C1 segment of cervical spinal cord (tissue), 14 donors: ENCODE measurements around the gene TPP1.

Experiments
- DNase-seq, 14 donors: peaks; one replicate each; lab custom pipeline; 2025; lab: John Stamatoyannopoulos, UW

TPP1 gene

DNA sequence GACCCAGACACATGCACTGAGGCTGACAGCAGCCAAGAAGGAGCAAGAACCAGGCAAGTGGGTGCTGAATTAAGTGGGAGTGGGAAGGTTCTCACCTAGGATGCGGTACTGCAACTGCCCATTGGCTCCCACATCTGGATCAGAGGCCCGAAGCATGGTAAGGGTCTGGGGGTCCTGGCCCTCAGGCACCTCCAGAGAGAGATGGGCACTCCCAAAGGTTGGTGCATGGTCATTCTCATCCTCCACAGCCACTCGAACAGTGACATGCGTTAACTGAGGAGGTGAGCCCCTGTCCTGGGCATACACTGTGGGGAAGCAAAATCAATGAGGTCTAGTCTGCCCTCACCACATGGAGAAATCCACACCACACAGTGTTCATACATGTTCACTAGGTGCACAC, 9.3 kb upstream of the TPP1 start:
- no peak for DNase-seq

DNA sequence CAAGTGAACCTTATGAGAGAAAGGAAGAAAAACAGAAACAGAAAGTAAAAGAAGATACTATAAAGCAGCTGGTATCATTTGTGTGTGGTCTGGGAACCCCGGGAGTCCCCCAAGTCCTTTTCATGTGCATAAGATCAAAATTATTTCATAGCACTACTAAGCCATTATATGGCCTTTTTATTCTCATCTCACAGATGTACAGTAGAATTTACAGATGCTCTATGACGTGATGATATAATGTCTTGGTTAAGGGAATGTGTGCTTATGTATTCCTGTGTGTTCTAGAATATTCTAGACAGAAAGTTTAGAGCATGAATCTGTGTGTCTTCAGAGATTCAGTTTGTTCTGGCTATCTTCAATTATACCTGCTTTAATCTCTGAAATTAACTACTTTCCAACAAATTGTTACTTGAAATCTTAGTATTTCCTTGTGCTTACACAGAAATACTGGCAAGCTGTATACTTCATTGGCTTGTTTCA, 8.6 kb upstream of the TPP1 start:
- DNase-seq, result no peak

DNA sequence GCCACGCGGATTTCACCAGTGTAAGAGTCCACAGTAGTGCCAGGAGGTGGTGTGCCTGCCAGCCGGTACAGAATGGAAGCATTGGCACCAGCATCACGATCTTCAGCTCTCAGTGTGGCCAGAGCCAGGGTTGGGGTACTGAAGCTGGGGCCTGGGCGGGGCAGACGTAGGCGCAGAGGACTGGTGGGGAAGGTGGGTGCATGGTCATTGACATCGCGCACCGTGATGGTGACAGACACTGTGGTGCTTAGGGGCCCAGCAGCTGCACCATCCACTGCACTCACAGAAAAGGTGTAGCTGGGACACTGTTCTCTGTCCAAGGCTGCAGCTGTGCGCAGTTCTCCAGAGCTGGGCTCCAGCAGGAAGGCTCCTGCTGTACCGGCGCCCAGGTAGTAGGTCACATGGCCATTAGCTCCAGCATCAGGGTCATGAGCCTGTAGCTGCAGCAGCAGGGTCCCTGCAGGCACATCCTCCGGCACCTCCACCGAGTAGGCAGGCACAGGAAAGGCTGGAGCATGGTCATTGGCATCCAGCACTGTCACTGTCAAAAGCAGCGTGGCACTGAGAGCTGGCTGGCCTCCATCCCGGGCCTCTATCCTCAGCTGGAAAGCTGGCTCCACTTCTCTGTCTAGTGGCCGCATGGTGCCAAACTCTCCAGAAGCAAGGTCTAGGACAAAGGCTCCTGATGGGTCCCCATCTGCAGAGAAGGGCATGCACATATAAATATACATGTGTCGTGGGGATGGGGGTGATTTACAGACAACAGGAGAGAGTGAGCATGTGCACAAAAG, 7.9 kb upstream of the TPP1 start:
- peak in 9 of 14 donors; percentile 10 to 60 (median 18) for DNase-seq

- DNase-seq, result no peak
Observed at GRCh38 chr11:6625832-6626420, 6.7 kb upstream of the TPP1 start.

GRCh38 chr11:6625156-6625831, 6.1 kb upstream of the TPP1 start:
- DNase-seq, result no peak

DNA sequence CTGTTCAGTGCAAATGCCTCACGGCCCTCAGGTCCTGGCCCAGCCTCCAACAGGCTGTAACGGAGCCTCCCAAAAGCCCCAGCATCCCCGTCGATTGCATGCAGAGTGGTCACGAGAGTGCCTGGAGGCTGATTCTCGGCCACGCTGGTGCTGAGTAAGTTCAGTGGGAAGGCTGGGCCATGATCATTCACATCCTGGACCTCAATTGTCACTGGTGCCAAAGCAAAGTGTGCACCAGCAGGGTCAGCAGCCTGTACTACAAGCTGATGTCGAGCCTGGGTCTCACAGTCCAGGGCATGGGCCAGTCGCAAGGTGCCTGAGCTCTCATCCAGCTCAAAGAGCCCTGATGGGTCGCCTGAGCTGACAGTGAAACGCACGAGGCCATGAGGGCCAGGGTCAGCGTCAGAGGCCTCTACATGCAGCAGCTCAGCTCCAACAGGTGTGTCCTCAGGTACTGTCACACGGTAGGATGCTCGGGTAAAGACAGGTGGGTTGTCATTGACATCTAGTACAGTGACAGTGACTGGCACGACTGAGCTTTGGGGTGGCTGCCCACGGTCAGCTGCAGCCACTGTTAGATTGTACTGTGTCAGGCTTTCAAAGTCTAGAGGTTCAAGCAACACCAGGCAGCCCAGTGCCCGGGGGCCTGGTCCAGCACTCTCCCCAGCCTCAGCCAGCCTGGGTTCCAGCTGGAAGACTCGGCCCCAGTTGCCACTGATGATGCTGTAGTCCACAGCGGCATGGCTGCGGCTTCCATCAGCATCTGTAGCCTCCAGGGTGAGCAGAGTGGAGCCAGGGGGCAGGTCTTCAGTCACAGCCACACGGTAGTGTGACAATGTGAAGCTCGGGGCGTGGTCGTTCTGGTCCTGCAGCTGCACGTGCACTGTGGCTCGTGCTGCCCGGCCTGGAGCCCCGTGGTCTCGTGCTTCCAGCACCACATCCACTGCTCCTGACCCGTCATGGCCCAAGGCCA, 4.5 kb upstream of the TPP1 start:
- DNase-seq, result no peak

DNA sequence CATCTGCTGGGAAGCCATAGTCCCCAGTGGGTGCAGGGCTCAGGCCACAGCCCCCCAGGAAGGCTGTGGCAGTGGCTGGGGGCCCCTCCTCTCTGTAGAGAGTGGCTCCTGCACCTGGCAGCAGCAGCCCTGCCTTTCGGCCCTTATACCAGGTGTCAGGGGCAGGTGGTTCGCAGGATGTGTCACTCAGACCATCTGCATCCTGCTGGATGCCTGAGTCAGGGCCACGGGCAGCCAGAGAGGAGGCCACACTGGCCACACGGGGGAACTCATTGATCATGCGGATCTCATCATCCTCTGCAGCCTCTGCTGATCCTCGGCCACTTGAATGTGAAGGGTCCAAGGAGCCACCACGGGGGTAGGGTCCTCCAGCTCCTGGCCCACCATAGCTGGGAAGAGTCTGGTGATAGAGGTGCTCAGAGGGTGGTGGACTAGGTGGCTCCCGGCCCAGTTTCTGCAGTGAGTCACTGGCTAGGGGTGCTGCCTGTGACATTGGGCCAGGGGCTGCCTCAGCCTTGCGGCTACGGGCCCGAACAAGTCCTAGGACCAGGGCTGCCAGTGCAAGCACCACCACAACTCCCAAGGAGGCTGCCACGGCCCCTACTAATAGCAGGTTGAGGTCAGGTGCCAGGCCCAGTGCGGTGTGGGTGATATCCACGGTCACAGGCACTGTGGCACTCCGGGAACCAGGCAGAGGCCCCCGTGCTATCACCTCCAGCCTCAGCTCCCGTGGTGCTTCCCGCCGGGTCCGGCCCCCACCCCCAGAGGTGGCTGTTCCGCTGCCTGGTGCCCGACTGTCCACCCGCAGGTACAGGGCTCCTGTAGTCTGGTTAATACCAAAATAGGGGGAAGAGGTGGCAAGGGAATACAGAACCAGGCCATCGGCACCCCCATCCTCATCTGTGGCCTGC, 3.3 kb upstream of the TPP1 start:
- DNase-seq, result no peak

DNA sequence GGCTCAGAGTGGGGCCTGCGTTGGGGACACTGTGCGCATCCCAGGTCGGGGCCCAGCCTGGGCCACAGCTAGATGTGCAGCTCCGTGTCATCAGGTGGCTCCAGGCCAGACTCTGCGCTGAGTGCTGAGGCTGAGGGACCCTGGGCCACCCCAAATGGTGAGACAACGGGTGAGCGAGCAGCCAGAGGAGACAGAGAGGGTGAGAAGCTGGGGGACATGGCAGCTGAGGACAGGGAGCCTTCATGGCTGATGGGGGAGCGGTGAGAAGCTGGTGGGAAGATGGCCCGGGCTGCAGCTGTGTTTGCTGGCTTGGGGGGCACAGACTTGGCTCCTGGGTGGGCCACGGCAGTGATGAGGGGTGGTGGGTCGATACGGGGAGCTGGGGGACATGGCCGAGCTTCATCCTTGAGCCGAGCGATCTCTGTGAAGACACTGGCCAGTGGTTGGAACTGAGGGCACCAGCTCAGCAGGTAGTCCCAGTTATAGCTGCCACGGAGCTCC, 2.5 kb upstream of the TPP1 start:
- DNase-seq, result no peak

- no peak for DNase-seq
Observed at GRCh38 chr11:6620636-6621035, 1.4 kb upstream of the TPP1 start.

DNA sequence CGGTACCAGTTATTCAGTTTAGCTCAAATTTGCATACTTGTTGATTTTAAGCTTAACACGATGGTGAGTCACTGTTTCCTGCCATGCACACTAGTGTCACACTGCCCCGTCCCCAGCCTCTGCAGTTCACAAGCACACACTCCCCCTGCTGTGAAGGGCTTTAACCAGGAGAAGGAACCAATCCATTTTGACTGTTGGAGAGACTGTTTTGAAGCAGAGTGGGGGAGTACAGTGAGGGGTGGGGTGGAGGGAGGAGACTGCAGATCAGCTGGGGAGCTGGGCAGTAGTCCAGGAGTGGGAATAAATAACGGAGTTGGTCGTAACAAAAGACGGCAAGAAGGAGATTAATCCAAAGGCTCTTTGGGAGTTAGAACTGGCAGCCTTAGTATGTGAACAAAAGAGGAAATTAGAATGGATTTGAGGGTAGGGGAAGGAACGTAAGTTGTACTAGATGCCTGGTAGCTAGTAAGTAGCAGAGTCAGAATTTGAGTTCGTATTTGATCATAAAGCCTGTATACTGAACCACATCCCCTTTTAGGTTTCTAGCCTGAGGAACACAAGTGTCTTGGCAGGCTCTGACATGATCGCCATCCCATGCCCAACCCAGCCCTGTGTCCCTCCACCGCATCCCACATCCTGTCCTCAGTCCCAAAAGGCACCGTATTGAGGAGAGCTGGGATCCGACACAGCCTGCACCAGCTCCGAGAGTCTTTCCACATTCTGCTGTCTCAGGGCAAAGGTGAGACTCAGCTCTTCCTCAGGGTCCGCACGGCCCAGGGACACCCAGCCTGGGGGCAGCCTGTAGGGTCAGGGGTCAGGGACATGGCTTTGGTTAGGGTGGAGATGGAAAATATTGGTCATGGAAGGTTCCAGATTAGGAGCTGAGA, 862 bp downstream of the TPP1 start:
- DNase-seq, result peak in 11 of 14 donors; percentile 37 to 72 (median 54)

GRCh38 chr11:6617315-6617781, 1.9 kb downstream of the TPP1 start:
- no peak for DNase-seq

DNA sequence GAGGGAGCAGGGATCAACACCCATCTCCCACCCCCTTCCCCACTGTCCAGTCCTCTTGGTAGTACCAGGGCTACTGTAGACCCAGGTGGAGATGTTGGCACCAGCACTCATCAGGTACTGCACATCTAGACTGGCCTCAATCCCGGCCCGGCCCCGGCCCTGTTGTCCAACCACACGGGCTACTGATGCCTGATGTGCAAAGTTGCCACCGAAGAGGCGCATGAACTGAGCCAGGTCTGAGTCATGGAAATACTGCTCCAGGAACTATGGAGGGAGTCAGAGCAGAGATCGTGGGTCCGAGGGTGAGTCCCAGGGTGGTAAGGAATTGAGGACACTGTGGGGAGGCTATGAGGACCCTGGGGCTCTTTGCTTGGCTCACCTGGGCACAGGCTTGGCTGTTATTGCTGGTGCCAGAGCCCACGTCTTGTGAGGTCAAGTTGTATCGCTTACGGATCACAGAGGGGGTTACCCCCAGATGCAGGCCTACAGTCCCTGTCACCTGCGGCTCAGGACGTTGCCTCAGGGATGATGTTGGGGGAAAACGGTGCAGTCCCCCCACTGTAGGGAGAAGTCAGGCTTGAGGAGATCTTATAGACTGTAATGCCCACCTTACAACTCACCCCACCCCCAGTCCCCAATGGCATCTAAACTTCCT, 2.5 kb downstream of the TPP1 start:
- DNase-seq, result no peak

- DNase-seq, result no peak
Observed at GRCh38 chr11:6615882-6616585, 3.2 kb downstream of the TPP1 start.

- DNase-seq, result no peak
Observed at GRCh38 chr11:6615046-6615445, 4.2 kb downstream of the TPP1 start.

DNA sequence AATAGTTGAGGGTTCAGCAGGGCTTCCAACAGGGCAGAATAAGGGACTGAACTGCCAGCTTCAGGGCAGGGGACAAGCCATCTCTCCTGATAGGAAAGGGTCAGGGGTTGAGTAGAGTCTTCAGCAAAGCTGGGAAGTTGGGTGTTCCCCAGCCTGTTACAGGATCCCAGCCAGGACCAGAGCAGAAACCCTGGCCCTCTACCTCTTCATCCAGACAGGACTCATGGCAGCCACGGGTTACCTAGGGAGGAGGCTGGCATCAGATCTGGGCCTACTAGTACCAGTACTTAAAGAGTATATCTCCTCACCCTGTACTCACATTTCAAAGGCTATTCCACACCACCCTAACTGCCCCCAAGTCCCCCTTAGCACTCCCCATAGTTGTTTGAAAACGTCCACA, 4.8 kb downstream of the TPP1 start:
- DNase-seq, result no peak

GRCh38 chr11:6613496-6613895, 5.7 kb downstream of the TPP1 start:
- DNase-seq, result no peak

- peak; percentile 42 to 94 (median 87) for DNase-seq
Observed at GRCh38 chr11:6612213-6613041, 6.8 kb downstream of the TPP1 start, which contains the start of gene TAF10. TAF10 (minus strand) TSS chr11:6612216; CDS start chr11:6612189, 27 bp downstream.
